GM19324 (cell line): Measurements from ENCODE around the gene MAN2B2.
A peak's percentile ranks its signal among the peaks of the same experiment; 100 is the strongest.

Source experiments
- ATAC-seq: cut with Tn5 transposase; IDR thresholded peaks from one replicate; pipeline ENCODE4 v1.9.1; 2021; ENCODE audit warnings: mild to moderate bottlenecking, moderate library complexity; ENCODE audit not compliant: unreplicated experiment, low FRiP score

Gene MAN2B2

GRCh38 chr4:6574747-6575502 is at the start of gene MAN2B2:
Gene MAN2B2, plus strand, starts transcription at chr4:6575189. Its CDS starts 22 bp downstream, at chr4:6575211.
- ATAC-seq: peak; percentile 96

DNA sequence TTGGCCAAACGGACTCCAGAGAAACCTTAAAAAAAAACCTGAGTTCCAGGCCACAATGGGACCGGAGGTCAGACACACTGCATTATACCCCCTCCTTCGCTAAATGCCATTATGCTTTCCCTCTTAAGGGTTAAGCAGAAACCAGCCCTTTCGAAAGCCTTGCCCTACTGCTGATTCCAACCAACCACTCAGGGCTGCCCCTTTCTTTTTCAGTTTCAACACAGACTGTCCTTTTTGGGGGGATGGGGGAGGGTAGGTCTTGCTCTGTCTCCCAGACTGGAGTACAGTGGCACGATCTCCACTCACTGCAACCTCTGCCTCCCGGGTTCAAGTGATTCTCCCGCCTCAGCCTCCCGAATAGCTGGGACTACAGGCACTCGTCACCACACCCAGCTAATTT is 49.5 kb upstream of the MAN2B2 start:
- ATAC-seq: no peak

DNA sequence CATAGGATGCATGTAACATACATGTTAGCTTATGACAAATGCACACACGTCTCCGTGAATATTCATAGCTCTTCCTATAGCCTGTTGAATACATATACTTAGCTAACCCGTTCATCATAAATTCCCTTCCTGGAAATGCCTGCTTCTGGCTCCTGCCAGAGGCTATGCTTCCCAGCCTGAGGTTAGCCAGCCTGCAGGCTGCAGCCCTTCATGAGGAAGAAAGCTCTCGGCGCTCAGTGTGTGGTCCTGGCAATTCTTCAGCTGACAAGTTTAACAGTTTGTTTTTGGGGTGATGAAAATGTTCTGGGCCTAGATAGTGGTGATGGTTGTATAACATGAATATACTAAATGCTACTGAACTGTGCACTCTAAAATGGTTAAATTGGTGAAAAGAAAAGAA is 48.8 kb upstream of the MAN2B2 start:
- no peak for ATAC-seq

- no peak for ATAC-seq
Observed at GRCh38 chr4:6526671-6527091, 48.3 kb upstream of the MAN2B2 start.

DNA sequence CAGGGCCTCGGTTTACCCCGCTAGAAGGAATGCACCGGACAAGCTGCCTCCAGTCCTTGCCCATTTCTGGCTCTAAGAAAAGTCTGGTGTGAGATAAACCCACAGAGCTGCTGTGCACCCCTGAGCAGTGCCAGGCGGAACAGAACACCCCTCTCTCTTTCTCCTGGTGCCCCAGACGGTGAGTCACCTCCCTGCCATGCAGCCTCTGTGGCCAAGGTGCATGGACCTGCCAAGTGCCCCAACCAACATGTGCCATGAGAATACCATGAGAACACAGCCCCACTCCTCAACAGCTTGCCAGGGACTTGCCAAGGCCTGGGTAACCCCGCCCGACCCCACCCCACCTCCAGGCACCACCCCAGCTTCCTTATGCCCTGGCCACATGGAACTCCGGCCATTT is 47.7 kb upstream of the MAN2B2 start:
- ATAC-seq: no peak

GRCh38 chr4:6527683-6528595 is 47.0 kb upstream of the MAN2B2 start:
- no peak for ATAC-seq

DNA sequence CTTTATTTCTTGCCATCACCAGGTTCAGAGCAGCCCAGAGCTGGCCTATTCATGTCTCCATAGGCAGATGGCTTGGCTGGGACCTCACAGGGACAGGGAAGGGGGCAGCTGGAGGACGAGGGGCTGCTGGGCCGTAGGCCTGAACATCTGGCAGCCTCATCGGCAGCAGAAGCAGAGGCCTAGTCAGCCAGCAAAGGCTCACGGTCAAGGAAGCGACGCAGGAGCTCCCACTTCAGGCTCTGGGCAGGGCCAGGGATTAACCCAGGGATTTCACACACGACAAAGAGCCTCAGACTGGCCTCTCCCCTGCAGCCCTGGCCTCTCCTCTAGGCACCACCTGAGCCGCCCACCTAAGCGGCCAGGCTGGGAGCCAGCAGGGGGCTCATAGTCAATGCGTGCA is 46.0 kb upstream of the MAN2B2 start:
- ATAC-seq: no peak

DNA sequence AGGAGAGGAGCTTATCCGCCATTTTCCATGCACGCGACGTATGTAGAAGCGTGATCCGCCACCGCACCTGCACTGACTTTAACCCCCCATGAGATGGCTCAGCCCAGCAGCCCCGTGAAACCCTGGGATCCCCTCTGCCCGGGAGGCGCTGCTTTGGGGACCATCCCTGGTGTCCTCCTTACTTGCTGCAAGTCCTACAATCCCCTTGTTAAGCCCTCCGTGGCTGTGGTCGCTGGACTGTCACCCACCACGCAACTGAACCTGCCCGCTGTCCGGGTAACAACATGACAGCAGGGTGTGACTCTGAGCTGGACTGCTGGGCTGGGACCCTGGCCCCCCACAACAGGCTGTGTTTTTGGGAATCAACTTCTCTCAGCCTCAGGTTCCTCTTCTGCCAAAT is 44.7 kb upstream of the MAN2B2 start:
- no peak for ATAC-seq

- ATAC-seq: no peak
Observed at GRCh38 chr4:6530964-6531363, 44.0 kb upstream of the MAN2B2 start.

DNA sequence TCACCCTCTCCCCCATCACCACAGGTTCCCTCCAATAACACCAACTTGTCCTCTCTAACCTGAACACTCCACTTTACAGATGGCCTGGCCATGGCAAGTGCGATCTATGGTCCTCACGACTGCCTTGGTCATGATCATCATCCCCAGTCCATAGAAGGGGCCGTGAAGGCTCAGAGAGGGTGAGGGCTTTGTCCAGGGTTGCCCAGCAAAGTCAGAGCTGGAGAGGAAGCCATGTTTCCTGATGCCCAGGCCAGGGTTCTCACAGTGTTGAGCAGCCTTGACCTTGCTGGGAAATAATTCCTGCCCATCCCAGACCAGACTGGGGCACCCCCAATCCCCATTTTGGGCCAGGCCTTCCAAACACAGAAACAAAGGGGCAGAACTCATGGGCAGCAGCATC is 42.9 kb upstream of the MAN2B2 start:
- no peak for ATAC-seq

DNA sequence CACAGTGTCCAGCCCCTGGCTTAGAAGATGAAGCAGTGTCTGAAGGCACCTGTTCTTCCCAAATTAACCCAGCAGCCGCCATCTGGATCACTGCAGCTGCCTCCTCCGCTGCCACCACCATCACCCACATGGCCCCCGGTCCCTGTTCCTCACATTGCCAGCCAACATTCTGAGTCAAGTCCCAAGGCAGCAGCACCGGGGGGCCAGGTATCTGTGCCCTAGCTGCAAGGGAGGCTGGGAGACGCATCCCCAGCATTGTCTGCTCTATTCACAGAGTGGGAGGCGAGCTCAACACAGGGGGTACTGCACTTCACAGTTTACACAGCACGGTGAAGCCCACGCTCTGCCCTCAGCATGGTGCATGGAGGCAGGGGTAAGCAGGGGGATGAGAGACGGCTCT is 42.3 kb upstream of the MAN2B2 start:
- ATAC-seq: no peak

DNA sequence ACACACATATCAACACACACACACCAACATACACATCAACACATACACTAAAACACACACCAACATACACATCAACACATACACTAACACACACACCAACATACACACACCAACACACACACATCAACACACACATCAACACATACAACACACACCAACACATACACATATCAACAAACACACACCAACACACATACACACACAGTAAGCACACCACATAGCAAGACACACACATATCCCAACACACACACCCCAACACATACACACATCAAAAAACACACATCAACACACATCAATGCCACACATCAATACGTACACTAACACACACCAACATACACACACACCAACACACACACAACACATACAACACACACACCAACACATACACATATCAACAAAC is 40.9 kb upstream of the MAN2B2 start:
- no peak for ATAC-seq

- ATAC-seq: no peak
Observed at GRCh38 chr4:6534618-6535328, 40.2 kb upstream of the MAN2B2 start.

DNA sequence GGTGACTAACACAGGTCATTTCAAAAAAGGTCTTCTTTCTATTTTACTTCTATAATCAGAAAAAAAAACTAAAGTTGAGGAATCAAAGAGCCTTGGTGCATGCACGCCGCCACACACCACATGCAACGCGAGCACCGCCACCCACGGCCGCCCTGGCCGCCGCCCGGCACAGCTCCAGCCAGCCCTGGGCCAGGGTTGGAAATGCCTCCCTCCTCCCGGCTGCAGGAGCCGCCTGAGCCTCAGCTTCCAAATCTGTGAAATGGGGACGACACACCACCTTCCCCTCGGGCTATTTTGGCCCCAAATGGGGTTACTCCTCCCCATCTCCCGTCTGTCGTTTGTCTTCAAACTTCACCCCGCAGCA is 39.7 kb upstream of the MAN2B2 start:
- ATAC-seq: no peak

DNA sequence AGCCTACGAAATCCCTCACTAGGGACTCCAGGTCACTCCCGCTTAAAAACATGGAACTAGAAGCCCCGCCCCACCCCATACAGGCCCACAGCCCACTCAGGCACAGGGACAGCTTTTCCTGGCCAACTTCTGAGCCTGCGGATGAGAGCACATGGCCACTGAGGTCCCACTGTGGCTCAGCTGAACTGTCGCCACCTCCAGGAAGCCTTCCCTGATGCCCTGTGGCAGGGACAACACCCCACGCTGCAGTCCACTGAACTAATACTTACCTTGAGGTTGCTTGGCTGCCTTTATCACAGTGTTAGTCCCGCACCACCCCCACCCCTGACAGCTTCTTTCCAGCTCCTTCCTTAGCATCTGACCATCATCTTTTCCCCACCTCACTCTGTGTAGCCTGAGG is 39.3 kb upstream of the MAN2B2 start:
- no peak for ATAC-seq

DNA sequence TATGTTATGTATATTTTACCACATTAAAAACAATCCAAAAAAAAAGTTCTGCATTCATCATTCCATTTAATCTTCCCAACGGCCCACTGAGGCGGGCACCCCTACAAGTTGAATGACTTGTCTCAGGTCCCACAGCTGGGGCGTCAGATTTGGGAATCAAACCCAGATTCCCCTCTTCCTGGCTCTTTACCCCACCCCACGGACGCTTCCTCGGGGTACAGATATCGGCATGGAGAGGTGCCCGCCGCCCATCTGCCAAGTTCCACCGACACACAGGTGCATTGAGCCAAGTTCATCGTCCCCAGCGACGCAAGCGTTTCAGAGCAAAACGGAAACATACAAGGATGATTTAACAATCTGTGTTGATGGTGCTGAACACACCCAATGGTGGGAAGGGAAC is 36.9 kb upstream of the MAN2B2 start:
- ATAC-seq: no peak

DNA sequence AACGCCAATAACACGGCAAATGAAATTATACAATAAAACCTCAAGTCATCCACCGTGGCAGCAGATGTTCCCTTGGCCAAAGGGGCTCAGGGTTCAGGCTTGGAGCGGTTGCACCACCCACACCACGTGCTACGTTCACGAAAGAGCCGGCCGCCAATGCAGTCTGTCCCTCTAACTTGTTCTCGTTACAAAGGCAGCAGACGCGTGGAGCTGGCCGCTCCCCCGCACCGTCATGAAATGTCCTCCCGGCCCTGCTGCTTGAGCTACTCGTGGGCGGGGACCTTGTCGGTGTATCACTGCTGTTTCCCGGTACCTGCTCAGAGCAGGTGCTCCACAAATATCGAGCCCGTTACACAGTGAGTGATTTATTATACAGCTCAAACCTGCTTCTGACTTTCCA is 36.4 kb upstream of the MAN2B2 start:
- ATAC-seq: no peak

- no peak for ATAC-seq
Observed at GRCh38 chr4:6539009-6539764, 35.8 kb upstream of the MAN2B2 start.

- ATAC-seq: no peak
Observed at GRCh38 chr4:6540879-6541278, 34.1 kb upstream of the MAN2B2 start.

GRCh38 chr4:6541789-6542188 is 33.2 kb upstream of the MAN2B2 start:
- ATAC-seq: no peak
